Activated naive CD4-positive, alpha-beta T cell treated with anti-CD3 and anti-CD28 coated beads, Interleukin-2, amount 50 U/mL, for 24 hours (primary cell): Measurements from ENCODE around the gene TCERG1L.

Experiments
- H3K27ac Mint-ChIP-seq: one replicate; pipeline ENCODE4 v1.8.0; 2021; ENCODE audit warnings: mild to moderate bottlenecking, mixed read lengths
- H3K27me3 Mint-ChIP-seq: one replicate; pipeline ENCODE4 v1.8.0; 2021; ENCODE audit warnings: mixed read lengths
- H3K36me3 Mint-ChIP-seq: one replicate; pipeline ENCODE4 v1.8.0; 2021; ENCODE audit warnings: mixed read lengths
- H3K4me1 Mint-ChIP-seq: one replicate; pipeline ENCODE4 v1.8.0; 2021; ENCODE audit warnings: mixed read lengths
- H3K4me3 Mint-ChIP-seq: one replicate; pipeline ENCODE4 v1.8.0; 2021; ENCODE audit warnings: mild to moderate bottlenecking, mixed read lengths
- H3K9me3 Mint-ChIP-seq: one replicate; pipeline ENCODE4 v1.8.0; 2021; ENCODE audit warnings: mixed read lengths

Gene TCERG1L

DNA sequence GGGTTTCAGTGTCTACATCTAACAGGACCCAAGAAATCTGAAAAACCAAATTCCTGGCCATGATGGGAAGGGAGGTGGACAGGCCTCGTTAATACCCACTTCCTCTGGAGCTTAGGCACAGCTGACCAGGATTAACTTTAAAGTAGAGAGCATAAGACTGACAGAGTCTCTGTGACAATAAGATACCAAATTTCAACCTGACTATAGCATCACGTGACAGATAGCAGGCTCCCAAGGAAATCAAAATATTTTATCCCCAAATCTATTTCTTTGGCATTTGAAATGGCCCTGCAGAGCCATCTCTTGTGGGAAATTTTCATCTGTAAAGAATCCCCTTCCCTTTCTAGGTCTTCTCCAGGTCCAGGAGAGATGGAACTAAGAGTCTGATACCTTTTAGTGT lies 258.3 kb downstream of the TCERG1L start:
- Mint-ChIP-seq H3K4me3 (no peak overlapping the region), H3K36me3 (peaks cover 2% of the 10 kb centered on the region), H3K27me3 (no peaks in the 10 kb centered on the region), H3K4me1 (no peaks in the 10 kb centered on the region), H3K27ac (no peak overlapping the region), H3K9me3 (peaks cover 14% of the 10 kb centered on the region)

DNA sequence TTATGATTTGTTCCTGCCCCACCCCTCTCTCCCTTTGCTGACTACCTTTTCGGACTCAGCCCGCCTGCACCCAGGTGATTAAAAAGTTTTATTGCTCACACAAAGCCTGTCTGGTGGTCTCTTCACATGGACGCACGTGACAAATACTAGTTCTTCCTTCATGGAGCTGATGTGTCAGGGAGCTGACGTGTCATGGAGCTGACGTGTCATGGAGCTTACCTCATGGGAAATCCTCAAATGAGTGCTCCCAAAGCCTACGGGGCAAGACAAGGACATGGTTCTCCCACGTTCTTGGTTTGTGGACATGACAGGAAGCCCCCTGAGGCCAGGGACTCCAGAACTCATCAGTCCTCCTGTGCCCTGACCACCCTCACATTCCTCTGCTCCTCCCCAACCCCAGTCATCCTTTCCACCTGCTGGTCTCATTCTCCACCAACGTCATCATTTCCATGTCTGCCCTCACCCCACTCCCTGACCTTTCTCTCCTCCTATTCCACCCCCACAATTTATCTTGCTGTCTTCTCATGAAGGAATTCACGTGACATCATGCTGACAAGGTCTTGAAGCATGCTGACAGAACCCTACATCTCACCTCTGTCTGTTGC lies 261.3 kb downstream of the TCERG1L start:
- no peaks in the 10 kb centered on the region for H3K4me1 Mint-ChIP-seq
- peaks cover 5% of the 10 kb centered on the region for H3K9me3 Mint-ChIP-seq
- H3K4me3 Mint-ChIP-seq = no peak overlapping the region
- no peaks in the 10 kb centered on the region for H3K27me3 Mint-ChIP-seq
- H3K36me3 Mint-ChIP-seq = no peaks in the 10 kb centered on the region
- H3K27ac Mint-ChIP-seq = no peak overlapping the region

DNA sequence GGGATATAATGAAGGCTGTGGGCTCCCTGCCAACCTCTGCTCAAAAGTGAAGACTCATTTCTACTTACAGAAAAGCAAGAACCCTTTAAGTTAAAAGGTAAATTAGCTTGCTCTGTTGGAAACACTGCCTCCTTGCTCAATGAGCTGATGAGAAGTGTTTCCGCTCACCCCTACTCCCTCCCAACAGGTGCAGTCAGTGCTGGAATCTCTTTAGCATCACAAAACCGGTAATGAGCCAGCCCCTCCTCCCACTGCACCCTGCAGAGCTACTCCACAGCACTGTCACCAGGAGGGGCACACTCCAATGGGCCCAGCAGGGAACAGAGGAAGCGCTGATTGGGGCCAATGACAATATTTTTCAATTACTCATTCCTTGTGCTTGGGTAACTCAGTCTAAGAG lies 262.5 kb downstream of the TCERG1L start:
- Mint-ChIP-seq H3K27me3 (no peaks in the 10 kb centered on the region), H3K27ac (no peak overlapping the region), H3K36me3 (no peaks in the 10 kb centered on the region), H3K4me1 (no peaks in the 10 kb centered on the region), H3K4me3 (no peak overlapping the region), H3K9me3 (peaks cover 5% of the 10 kb centered on the region)

DNA sequence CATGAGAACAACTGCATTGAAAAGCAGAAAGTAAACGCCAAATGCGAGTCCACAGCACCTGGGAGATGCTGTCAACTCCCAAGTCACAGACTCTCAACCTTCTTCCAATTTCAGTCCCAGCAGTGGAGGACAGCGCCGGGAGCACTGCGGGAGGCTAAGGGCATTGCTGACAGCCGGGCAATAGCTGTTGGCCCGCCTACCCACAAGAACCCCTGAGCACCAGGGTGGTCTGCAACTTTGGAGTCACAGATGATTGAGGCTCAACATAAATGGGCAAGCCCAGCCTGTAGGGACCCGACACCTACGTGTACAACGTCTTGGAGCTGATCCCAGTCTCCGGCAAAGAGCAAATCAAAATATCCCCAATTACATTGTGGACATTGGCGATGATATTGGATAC lies 262.9 kb downstream of the TCERG1L start:
- H3K4me3 Mint-ChIP-seq = no peak overlapping the region
- H3K9me3 Mint-ChIP-seq = peaks cover 5% of the 10 kb centered on the region
- H3K27me3 Mint-ChIP-seq = no peaks in the 10 kb centered on the region
- no peak overlapping the region for H3K27ac Mint-ChIP-seq
- no peaks in the 10 kb centered on the region for H3K4me1 Mint-ChIP-seq
- H3K36me3 Mint-ChIP-seq = no peaks in the 10 kb centered on the region

DNA sequence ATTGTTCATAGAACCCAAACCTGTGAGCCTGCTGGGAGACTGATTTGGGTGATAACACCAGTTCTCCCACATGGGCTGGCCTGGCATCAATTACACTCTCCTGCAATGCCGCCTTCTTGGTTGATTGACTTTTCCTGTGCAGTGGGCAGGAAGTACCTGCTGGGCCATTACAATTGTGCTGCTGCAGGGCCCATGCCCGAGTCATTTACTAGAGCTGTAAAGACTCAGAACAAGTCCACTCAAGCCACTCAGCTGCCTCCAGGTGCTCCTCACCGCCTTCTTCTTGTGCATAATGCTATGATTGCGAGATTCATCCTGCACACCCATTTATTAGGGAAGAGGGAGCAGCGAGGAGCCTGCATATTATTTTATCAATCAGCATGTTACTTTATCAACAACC lies 264.0 kb downstream of the TCERG1L start:
- peaks cover 5% of the 10 kb centered on the region for H3K9me3 Mint-ChIP-seq
- no peak overlapping the region for H3K4me3 Mint-ChIP-seq
- no peaks in the 10 kb centered on the region for H3K27me3 Mint-ChIP-seq

DNA sequence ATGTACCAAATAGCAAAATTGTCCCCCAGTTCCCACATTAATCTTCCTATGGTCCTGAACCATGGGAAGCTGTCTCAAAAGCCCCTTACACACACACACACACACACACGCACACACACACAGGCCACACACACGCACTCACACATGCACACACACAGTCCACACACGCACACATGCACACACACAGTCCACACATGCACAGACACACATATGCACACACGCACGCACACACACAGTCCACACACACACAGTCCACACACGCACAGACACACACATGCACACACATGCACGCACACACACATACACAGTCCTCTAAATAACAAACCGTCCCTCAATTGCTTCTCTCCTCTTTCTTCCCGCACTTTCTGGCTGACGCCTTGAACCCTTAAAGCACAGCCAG lies 265.3 kb downstream of the TCERG1L start:
- Mint-ChIP-seq H3K27ac (no peak overlapping the region), H3K9me3 (peaks cover 5% of the 10 kb centered on the region)

More for the DNA sequence above, 264.0 kb downstream of the TCERG1L start:
- H3K36me3 Mint-ChIP-seq = no peaks in the 10 kb centered on the region
- H3K4me1 Mint-ChIP-seq = no peaks in the 10 kb centered on the region
- no peak overlapping the region for H3K27ac Mint-ChIP-seq

DNA sequence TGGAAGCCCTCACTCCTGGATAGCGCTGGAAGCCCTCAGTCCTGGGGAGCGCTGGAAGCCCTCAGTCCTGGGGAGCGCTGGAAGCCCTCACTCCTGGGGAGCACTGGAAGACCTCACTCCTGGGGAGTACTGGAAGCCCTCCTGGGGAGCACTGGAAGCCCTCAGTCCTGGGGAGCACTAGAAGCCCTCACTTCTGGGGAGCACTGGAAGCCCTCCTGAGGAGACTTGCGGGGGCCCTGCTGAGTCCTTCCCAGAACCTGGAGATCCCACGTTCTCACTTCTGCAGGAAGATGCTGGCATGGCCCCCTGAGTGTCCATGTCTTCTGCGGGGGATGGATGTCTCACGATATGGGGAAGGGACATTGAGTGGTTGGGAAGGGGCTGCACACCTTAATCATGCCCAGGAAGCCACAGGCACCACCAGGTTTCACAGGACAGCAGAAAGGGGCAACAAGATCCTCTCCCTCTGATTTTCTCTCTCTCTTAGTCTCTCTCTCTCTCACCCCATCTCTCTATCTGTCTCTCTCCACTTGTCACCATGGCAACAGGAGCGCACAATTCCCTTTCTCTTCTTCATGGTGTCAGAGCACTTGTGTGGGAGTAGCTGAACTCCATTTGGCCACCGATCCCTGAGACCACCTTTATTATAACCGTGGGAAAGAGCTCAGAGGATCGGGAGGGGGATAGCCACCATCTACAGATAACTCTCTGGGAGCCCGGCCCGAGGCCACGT lies 267.0 kb downstream of the TCERG1L start:
- no peak overlapping the region for H3K27ac Mint-ChIP-seq

More for the DNA sequence above, 265.3 kb downstream of the TCERG1L start:
- Mint-ChIP-seq H3K4me3 (no peak overlapping the region), H3K27me3 (no peaks in the 10 kb centered on the region), H3K4me1 (no peaks in the 10 kb centered on the region), H3K36me3 (no peaks in the 10 kb centered on the region)

DNA sequence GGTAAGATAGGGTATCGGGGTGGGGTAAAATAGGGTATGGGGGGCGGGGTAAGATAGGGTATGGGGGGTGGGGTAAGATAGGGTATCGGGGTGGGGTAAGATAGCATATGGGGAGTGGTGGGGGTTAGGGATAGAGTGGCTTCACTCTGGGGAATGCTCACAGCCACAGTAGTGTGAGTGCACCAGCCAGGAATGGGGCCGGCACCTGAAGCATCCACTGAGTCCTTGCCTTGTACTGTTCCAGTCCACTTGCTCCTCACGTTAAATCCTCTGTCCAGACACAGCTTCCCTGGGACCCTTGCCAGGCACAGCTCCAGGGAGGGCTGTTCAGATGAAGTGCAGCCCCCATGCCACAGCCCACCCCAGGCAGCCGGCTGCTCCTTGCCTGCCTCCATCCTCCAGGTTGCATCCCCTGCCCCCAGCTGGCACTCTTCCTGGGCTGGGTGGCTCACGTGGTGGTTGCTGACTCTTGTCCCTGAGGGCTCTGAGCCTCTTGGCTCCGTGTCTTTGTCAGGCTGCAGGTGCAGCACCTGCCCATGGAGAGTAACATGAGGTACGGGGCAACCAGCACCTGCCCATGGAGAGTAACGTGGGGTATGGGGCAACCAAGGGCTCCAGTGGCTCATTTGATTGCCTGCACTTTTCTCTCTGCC lies 268.4 kb downstream of the TCERG1L start:
- no peaks in the 10 kb centered on the region for H3K4me1 Mint-ChIP-seq
- no peaks in the 10 kb centered on the region for H3K27me3 Mint-ChIP-seq
- no peak overlapping the region for H3K4me3 Mint-ChIP-seq
- H3K36me3 Mint-ChIP-seq = no peaks in the 10 kb centered on the region
- no peaks in the 10 kb centered on the region for H3K9me3 Mint-ChIP-seq
- H3K27ac Mint-ChIP-seq = no peak overlapping the region

More for the DNA sequence above, 267.0 kb downstream of the TCERG1L start:
- Mint-ChIP-seq H3K4me1 (no peaks in the 10 kb centered on the region), H3K4me3 (no peak overlapping the region), H3K27me3 (no peaks in the 10 kb centered on the region), H3K9me3 (no peaks in the 10 kb centered on the region), H3K36me3 (no peaks in the 10 kb centered on the region)
